ENCODE data around the gene TMCC2.

DNA sequence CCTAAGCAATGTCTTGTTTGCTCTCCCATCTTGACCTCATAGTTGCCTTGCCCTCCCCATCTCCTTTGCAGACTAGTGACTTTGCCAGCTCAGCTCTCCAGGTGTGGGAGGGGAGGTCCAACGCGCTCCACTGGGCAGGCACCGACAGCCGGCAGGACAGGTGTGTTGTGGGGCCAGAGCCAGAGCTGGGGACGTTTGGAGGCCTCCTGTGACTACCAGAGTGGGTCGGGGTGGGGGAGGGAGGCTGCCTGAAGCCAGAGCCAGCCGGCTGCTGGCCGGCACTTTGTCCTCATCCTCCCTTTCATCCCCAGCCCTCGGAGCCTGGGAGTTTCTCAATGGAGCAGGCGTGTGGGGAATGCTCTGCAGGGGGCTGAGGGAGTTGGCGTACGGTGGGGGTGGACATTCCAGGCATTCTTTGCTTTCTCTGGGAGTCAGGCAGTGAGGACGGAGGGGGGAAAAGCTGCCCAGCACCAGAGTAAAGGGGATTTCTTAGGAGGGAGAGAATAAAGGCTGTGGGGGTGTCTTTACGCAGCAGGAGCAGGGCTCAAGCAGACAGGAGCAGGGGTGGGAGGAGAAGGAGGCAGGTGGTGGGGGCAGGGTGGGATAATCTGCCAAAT is 73.6 kb downstream of the TMCC2 start:
- TF ChIP-seq, protein P1, sequence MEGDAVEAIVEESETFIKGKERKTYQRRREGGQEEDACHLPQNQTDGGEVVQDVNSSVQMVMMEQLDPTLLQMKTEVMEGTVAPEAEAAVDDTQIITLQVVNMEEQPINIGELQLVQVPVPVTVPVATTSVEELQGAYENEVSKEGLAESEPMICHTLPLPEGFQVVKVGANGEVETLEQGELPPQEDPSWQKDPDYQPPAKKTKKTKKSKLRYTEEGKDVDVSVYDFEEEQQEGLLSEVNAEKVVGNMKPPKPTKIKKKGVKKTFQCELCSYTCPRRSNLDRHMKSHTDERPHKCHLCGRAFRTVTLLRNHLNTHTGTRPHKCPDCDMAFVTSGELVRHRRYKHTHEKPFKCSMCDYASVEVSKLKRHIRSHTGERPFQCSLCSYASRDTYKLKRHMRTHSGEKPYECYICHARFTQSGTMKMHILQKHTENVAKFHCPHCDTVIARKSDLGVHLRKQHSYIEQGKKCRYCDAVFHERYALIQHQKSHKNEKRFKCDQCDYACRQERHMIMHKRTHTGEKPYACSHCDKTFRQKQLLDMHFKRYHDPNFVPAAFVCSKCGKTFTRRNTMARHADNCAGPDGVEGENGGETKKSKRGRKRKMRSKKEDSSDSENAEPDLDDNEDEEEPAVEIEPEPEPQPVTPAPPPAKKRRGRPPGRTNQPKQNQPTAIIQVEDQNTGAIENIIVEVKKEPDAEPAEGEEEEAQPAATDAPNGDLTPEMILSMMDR (IDR thresholded peaks at IDR 0.05) = no peak
- no peak for TF ChIP-seq POLR2A (IDR thresholded peaks at IDR 0.05)

Measured in testis (tissue), 2 donors.